ENCODE measurements around the gene MCUB.

- TF ChIP-seq POLR2A (IDR thresholded peaks at IDR 0.05; ENCODE audit: low read depth, low read length) (no peak), POLR2AphosphoS5 (IDR thresholded peaks at IDR 0.05; ENCODE audit: low read depth, low read length) (no peak), SPI1 (IDR thresholded peaks at IDR 0.05; ENCODE audit: low read depth, low read length) (no peak), POU2F2 (IDR thresholded peaks at IDR 0.05; ENCODE audit: low read depth, low read length) (no peak)
These were observed 105.9 kb downstream of the MCUB start for GRCh38 chr4:109665783-109666485.
